ENCODE results near the gene BCAR3. TPM values are rescaled to one million over a fixed set of nuclear protein-coding genes. Genes with fewer than 3 reads are reported as not detected.

BCAR3 gene
- total RNA-seq, 6 donors from 2014 or later, result 26.3 to 48.8 (median 31.9) TPM

DNA sequence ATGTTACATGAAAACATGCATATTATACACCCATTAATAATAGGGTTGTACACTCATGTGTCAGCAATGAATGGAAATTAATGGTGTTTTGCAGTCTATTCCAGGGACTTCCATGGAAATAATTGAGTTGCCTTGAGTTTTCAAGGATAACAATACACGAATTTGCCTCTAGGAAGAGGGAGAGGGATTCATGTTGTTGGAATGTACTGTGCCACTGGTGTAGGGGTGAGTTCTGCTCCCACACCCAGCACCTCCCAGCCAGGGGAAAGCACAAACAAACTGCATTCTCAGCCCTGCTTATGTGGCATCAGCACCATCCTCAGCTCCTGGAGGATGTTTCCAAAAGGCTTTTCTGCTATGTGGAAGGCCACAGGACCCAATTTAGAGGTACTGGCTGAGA, 57.8 kb downstream of the BCAR3 start:
- Histone ChIP-seq H3K9me3 (no peaks in the 10 kb centered on the region), H3K36me3 (no peaks in the 10 kb centered on the region), H3K4me3 (no peak overlapping the region), H3K4me1 (peaks cover 15 to 54% (median 31%) of the 10 kb centered on the region in 4 donors), H3K27me3 (no peaks in the 10 kb centered on the region), H3K27ac (peak overlapping the region in 2 of 4 donors; percentile 32 to 71)
- no peak for TF ChIP-seq EP300 (IDR thresholded peaks at IDR 0.05)
- no peak for TF ChIP-seq POLR2AphosphoS5 (IDR thresholded peaks at IDR 0.05)
- TF ChIP-seq, protein P1, sequence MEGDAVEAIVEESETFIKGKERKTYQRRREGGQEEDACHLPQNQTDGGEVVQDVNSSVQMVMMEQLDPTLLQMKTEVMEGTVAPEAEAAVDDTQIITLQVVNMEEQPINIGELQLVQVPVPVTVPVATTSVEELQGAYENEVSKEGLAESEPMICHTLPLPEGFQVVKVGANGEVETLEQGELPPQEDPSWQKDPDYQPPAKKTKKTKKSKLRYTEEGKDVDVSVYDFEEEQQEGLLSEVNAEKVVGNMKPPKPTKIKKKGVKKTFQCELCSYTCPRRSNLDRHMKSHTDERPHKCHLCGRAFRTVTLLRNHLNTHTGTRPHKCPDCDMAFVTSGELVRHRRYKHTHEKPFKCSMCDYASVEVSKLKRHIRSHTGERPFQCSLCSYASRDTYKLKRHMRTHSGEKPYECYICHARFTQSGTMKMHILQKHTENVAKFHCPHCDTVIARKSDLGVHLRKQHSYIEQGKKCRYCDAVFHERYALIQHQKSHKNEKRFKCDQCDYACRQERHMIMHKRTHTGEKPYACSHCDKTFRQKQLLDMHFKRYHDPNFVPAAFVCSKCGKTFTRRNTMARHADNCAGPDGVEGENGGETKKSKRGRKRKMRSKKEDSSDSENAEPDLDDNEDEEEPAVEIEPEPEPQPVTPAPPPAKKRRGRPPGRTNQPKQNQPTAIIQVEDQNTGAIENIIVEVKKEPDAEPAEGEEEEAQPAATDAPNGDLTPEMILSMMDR (IDR thresholded peaks at IDR 0.05), result no peak
- no peak for TF ChIP-seq POLR2A (IDR thresholded peaks at IDR 0.05)
- ATAC-seq (ENCODE audit: low FRiP score in 2 of 2), result no peak
- 50 to 71% methylated on average over 1 of the region's 1 CpG for WGBS, 2 donors
- DNase-seq, result no peak

DNA sequence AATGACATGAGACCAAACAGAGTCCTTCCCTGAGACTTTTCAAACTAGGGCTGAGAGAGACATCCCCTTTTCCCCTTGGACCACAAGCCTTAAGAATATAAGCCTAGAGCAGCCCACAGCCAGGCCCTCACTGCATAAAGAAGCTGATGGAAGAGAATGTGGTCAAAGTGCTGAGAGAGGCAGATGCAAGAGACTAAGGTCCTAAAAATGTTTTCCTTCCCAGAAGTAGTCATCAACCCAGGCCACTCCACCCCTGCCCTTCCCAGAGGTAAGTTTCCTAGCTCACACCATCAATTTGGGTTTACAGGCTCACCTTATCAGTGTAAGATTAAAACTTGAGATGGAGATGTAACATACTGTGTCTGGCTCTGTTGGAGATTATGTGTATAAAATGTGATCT, 58.2 kb downstream of the BCAR3 start:
- no peaks in the 10 kb centered on the region for H3K27me3 ChIP-seq
- H3K9me3 ChIP-seq, result no peaks in the 10 kb centered on the region
- H3K4me3 ChIP-seq, result no peak overlapping the region
- no peak overlapping the region for H3K27ac ChIP-seq
- peaks cover 15 to 50% (median 31%) of the 10 kb centered on the region in 4 donors for H3K4me1 ChIP-seq
- no peaks in the 10 kb centered on the region for H3K36me3 ChIP-seq
- TF ChIP-seq EP300 (IDR thresholded peaks at IDR 0.05) (no peak), POLR2A (IDR thresholded peaks at IDR 0.05) (no peak), POLR2AphosphoS5 (IDR thresholded peaks at IDR 0.05) (no peak)
- TF ChIP-seq, protein P1 (IDR thresholded peaks at IDR 0.05), result no peak
- ATAC-seq (ENCODE audit: low FRiP score in 2 of 2) (no peak), DNase-seq (no peak)

DNA sequence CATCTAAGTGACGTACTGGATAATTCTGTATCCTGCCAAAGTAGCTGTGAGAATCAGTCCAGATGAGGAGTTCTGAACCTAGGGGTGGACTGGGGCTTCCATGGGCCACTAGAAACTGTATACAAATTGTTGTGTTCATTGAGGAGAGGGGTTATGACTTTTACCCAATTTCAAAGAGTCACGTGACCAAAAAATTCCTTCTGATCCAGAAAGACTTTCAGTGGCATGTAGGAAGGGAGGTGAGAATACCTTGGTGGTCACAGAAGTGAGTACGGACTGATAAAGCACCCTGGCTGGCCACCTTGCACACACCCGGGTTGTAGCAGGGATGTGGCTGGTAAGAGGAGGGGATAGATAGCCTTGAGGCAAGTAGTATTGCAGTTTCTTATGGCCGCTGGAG, 60.4 kb downstream of the BCAR3 start:
- H3K9me3 ChIP-seq, result no peaks in the 10 kb centered on the region
- H3K4me1 ChIP-seq, result peaks cover 33 to 56% (median 42%) of the 10 kb centered on the region in 4 donors
- no peaks in the 10 kb centered on the region for H3K36me3 ChIP-seq
- H3K27ac ChIP-seq, result no peak overlapping the region
- WGBS, 2 donors, result 92 to 94% methylated on average over 5 of the region's 5 CpGs
- DNase-seq (no peak), ATAC-seq (ENCODE audit: low FRiP score in 2 of 2) (no peak)
- TF ChIP-seq EP300 (IDR thresholded peaks at IDR 0.05) (no peak), POLR2A (IDR thresholded peaks at IDR 0.05) (no peak), POLR2AphosphoS5 (IDR thresholded peaks at IDR 0.05) (no peak)
- TF ChIP-seq, protein P1 (IDR thresholded peaks at IDR 0.05), result no peak
- no peaks in the 10 kb centered on the region for H3K27me3 ChIP-seq
- H3K4me3 ChIP-seq, result no peak overlapping the region

DNA sequence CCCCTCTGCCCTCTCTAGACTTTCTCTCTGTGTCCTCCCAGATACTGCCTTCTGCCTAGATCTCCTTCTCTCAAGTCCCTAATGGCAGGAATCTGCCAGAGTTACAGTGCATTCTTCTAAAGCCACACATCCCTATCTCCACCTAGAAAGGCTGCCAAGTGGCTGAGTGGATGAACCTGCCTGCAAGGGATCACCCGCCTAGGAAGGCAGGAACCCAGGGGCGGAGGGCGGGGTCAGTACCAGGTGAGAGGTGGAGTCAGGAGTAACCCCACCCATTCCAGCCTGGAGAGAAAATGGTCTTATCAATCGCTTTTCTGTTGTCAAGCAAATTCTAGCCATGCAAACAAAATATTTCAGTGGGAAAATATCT, 60.8 kb downstream of the BCAR3 start:
- Histone ChIP-seq H3K9me3 (no peaks in the 10 kb centered on the region), H3K4me1 (peaks cover 34 to 56% (median 44%) of the 10 kb centered on the region in 4 donors), H3K4me3 (no peak overlapping the region), H3K36me3 (no peaks in the 10 kb centered on the region), H3K27ac (no peak overlapping the region), H3K27me3 (no peaks in the 10 kb centered on the region)
- DNase-seq (no peak), ATAC-seq (ENCODE audit: low FRiP score in 2 of 2) (no peak)
- 90 to 96% methylated on average over 4 of the region's 4 CpGs for WGBS, 2 donors
- TF ChIP-seq, protein P1 (IDR thresholded peaks at IDR 0.05), result no peak
- TF ChIP-seq EP300 (IDR thresholded peaks at IDR 0.05) (no peak), POLR2A (IDR thresholded peaks at IDR 0.05) (no peak), POLR2AphosphoS5 (IDR thresholded peaks at IDR 0.05) (no peak)

DNA sequence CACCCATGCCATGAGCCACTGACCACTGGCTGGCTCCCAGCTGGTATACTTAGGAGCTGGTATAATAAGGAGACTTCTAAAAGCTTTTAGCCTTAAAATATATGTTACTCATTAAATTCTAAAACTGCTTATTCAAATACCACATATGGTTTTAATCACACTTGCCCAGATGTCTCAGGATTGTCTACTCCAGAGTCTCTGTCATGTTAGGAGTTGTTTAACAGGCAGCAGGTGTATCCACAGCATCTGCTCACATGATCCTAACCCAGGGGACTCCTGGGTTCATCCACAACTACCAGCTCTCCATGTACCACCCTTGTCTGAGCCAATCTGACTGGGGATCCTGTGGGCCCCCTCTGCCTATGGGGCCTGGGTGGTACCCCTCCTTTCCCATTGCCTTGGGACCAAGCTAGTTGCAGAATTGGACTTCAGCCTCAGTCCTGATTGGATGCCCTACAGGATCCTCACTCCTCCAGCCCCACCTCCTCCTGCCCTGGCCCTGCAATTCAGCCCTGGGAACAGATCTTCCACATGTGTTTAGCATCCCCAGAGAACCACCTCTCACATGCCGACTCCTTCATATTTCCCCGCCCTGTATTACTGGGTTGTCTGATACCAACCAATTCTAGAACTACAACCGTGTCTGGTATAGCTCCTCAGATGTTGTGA, 61.3 kb downstream of the BCAR3 start:
- H3K4me1 ChIP-seq, result peaks cover 36 to 54% (median 45%) of the 10 kb centered on the region in 4 donors
- no peaks in the 10 kb centered on the region for H3K9me3 ChIP-seq
- H3K36me3 ChIP-seq, result no peaks in the 10 kb centered on the region
- WGBS, 2 donors, result 93 to 95% methylated on average over 3 of the region's 3 CpGs
- no peak for TF ChIP-seq POLR2AphosphoS5 (IDR thresholded peaks at IDR 0.05)
- no peak for TF ChIP-seq EP300 (IDR thresholded peaks at IDR 0.05)
- DNase-seq, result no peak
- H3K27me3 ChIP-seq, result no peaks in the 10 kb centered on the region
- ATAC-seq (ENCODE audit: low FRiP score in 2 of 2), result no peak
- H3K4me3 ChIP-seq, result no peak overlapping the region
- H3K27ac ChIP-seq, result no peak overlapping the region
